Renal cortical epithelial cell (primary cell): Measurements from ENCODE around the gene ADAP1. TPM values are rescaled to one million over a fixed set of nuclear protein-coding genes. Genes with fewer than 3 reads are reported as not detected.
"Not testable (repeated sequence)": the region's sequence is repeated elsewhere in the genome, so short reads cannot be mapped to it uniquely, and the experiment has no call there.

Experiments
- DNase-seq: peaks from one replicate; pipeline ENCODE4 v3.0.0-alpha.2; 2011; ENCODE audit warnings: low read depth
- total RNA-seq: library from RNA; depleted of rRNA; stranded (reverse); fragments of >200 nt; gene quantifications from 2 replicates; pipeline ENCODE4 v1.2.3, GENCODE V29; 2014

The ADAP1 gene
- total RNA-seq, 1 donor from 2014 or later, result 4.8 TPM

DNA sequence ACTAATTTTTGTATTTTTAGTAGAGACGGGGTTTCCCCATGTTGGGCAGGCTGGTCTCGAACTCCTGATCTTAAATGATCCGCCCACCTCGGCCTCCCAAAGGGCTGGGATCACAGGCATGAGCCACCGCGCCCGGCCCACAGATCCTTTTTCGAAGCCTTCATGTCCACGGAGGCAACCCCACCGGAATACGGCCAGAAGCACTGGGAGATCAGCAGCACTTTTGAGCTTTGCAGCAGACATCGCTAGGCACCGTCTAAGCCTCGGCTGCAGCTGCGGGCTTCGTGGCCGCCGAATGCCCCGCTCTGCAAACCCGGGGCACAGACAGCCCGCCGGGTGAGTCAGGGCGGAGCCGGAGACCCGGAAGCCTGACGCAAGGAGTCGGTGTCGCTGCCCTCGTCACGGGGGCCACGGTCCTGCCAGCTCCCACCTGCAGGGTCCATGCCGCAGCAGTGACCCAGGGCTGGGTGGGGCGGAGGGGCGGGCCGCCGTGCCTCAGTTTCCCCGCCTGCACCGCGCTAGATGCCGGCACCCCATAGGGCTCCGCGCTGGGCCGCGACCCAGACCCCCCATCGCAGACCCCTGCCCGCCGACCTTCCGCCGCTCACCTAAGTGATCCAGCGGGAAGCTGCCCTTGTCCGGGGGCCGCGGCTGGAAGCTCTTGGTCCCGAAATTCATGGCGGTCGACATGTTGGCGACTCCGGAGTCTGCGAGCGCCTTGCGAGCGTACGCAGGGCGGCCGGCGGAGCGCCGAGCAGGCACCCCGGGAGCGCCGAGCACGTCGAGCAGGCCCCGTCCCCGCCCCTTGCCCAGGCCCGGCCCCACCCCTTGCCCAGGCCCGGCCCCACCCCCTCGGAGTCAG, 20.6 kb upstream of the ADAP1 start, which contains the start of gene COX19:
COX19 (minus strand) TSS at position 730 of the 862 bp plus-strand sequence; CDS start at position 690, 40 bp downstream.
- DNase-seq, result peak; percentile 55

GRCh38 chr7:974172-974571, 19.7 kb upstream of the ADAP1 start:
- peak; percentile 18 for DNase-seq

DNA sequence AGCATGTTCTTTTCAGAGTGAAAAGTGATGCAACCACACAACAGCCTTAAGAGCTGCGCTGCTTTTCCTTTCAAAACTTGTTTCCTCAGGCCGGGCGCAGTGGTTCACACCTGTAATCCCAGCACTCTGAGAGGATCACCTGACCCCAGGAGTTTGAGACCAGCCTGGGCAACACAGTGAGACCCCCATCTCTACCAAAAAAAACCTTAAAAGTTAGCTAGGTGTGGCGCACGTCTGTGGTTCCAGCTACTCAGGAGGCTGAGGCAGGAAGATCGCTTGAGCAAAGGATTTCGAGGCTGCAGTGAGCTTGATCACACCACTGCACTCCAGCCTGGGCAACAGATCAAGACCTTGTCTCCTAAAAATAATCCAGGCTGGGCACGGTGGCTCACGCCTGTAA, 18.8 kb upstream of the ADAP1 start:
- no peak for DNase-seq

DNA sequence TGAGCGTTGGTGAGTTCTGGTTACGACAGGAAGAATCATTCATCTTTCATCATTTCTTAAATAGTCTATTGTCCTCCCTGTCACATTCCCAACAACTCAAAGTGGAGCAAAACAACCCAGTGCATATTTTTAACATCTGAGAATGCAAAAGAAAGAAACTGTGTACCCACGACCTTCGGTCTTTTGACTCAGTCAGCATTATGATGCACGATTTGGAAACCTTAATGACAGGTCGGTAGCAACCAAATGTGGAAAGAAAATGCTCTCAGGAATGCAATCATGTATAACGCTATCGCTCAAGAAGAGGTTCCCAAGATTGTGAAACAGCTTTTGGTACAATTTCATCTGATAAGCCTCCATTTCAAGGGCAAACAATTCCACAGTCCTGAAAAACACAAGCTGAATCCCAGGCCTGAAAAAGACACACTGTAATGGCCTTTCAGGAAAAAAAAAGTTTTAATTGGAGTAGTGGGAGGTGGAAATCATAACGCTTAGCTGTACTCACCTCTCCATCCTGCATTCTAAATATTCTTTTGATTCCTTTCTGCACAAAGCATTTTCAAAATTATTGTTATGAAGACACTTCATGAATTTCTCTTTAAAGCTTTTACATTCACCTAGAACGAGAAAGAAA, 18.3 kb upstream of the ADAP1 start:
- peak; percentile 30 for DNase-seq

DNA sequence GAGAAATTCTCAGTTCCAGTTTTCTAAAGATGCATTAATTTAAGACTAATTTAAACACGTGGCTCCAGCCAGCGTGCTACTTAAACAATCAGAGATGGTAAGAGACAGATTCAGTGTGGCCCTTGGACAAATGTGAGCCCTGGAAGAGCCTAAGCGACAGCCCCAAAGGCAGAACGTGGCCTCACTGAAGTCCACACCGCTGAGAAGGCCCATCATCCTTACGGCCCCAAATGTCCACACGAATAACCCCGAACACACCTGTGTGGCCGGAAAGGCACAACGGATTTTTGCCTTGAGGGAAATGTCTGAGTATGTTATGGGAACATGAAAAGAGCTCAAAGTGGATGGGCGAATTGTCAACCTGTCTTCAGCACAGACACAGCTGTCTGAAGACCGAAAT, 17.6 kb upstream of the ADAP1 start:
- DNase-seq, result no peak

GRCh38 chr7:970744-971143, 16.3 kb upstream of the ADAP1 start:
- no peak for DNase-seq

DNA sequence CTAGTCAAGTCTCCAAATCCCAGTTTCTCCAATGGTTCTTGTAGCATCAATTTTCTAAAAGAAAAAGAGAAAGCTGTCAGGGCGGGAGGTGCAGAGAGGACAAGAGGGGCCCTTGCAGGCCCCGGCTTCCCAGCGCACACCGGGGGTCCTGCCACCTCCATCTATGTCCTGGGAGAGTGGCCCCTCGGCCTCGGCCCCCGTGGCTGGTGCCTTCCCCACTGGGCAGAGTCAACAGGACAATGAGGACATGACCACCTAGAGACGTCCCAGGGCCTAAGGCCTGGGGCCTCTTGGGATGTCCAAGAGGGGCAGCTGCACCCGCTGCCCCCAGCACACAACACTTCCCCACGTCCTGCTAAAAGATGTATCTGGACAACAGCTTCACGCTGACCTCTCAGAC, 14.9 kb upstream of the ADAP1 start:
- no peak for DNase-seq

- DNase-seq, result no peak
Observed at GRCh38 chr7:968205-969105, 14.0 kb upstream of the ADAP1 start.

- DNase-seq, result no peak
Observed at GRCh38 chr7:967361-968082, 13.0 kb upstream of the ADAP1 start.

DNA sequence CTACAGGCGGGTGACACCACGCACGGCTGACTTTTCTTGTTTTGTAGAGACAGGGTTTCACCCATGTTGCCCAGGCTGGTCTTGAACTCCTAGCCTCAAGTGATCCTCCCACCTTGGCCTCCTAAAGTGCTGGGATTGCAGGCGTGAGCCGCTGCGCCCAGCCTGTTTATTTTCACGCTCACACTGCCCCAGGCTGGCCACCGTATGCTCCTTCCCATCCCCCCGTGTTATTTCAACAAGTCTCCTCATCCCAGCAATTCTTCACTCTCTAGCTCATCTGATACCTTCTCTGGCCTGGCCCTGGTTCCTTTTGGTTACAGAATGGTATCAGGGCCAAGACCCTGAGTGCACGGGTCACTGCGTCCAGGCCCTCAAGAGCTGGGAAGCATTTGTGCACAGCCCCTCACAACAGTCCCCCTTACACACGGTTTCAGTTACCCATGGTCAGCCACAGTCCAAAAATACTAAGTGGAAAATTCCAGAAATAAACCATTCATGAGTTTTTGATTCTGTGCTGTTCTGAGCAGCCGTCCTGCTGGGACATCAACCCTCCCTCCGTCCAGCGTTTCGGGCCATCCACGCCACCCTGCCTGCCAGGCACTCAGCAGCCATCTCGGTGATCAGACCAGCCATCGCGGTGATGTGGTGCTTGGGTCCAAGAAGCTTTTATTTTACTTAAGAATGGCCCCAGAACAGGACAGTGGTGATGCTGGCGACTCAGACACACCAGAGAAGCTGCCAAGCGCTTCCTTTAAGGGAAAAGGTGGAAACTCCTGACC, 12.0 kb upstream of the ADAP1 start:
- DNase-seq, result no peak

- no peak for DNase-seq
Observed at GRCh38 chr7:964401-965231, 10.1 kb upstream of the ADAP1 start.

DNA sequence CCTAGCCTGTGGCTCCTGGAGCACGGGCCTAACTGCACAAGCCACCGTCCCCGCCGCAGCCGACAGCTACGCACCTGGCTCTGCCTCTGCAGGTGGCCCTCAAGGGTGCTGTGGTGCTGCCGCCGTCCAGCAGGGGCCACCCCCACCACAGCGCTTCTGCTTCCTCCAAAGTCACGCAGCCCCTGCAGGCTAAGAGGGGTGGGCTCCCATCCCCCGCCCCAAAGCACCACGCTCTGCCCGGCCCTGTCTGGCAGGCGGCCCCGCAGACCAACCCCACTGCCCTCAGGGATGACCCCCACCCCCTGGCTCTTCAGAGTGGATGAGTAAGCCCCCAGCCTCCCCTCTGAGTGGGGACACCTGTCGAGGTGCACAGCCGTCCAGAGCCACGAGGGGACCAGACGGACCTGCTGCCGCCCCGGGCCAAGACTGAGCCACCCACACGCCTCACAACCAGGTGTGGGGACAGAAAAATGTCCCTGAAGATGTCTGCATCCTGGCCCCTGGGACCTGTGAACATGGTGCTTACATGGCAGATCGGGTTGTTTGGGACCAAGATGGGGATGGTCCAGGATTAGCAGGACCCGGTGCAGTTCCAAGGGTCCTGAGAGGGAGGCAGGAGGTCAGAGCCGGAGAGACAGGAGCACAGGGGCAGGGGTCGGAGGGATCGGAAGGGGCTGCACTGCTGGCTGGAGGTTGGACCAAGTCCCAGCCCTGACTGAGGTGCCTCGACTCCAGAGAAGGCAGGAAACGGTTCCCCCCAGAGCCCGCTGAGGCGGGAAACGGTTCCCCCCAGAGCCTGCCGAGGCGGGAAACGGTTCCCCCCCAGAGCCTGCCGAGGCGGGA, 9.0 kb upstream of the ADAP1 start:
- no peak for DNase-seq

- no peak for DNase-seq
Observed at GRCh38 chr7:962401-963081, 8.1 kb upstream of the ADAP1 start.

- DNase-seq, result no peak
Observed at GRCh38 chr7:961546-962400, 7.3 kb upstream of the ADAP1 start.

DNA sequence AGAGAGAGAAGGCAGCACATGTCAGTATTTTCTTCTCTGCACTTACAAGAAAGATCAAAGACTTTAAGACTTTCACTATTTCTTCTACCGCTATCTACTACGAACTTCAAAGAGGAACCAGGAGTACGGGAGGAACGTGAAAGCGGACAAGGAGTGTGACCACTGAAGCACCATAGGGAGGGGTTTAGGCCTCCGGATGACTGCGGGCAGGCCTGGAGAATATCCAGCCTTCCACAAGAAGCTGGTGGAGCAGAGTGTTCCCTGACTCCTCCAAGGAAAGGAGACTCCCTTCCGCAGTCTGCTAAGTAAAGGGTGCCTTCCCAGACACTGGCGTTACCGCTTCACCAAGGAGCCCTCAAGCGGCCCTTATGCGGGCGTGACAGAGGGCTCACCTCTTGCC, 6.5 kb upstream of the ADAP1 start:
- not testable (repeated sequence) for DNase-seq

GRCh38 chr7:960269-960871, 5.9 kb upstream of the ADAP1 start:
- no peak for DNase-seq

GRCh38 chr7:959740-960139, 5.3 kb upstream of the ADAP1 start:
- not testable (repeated sequence) for DNase-seq
